ENCODE data around the gene NAAA. TPM values are rescaled to one million over a fixed set of nuclear protein-coding genes. Genes with fewer than 3 reads are reported as not detected.
A peak's percentile ranks its signal among the peaks of the same experiment; 100 is the strongest.

Gene NAAA
- total and polyA plus RNA-seq, 2 of the 4 experiments (the other 2 are of a cell fraction): 17.6 to 26.4 TPM

- Histone ChIP-seq H3K79me1 (ENCODE audit: low read depth in 1 of 2, low read length in 2 of 2) (no peaks in the 10 kb centered on the region), H3K14ac (replicated peaks; ENCODE audit: low read depth, low read length) (no peak overlapping the region), H3K27me3 (ENCODE audit: control insufficient read depth, insufficient read depth, low read length) (no peaks in the 10 kb centered on the region), H3K23ac (ENCODE audit: low read depth, low read length) (no peak overlapping the region), H3K9me1 (ENCODE audit: insufficient read depth, low read length) (peaks cover 16% of the 10 kb centered on the region; the same call in 1 of the 2 replicates), H4K5ac (ENCODE audit: low read depth, low read length) (no peak overlapping the region), H2AFZ (replicated peaks; ENCODE audit: low read length, poor library complexity) (no peak overlapping the region), H2AK9ac (replicated peaks; ENCODE audit: low read depth, low read length, poor library complexity) (no peak overlapping the region), H4K20me1 (ENCODE audit: insufficient read depth, low read length) (peaks cover 8% of the 10 kb centered on the region; the same call in 1 of the 2 replicates), H3K4me1 (ENCODE audit: control insufficient read depth, insufficient read depth, low read length) (peaks cover 12% of the 10 kb centered on the region), H3K18ac (ENCODE audit: low read depth, low read length) (no peak overlapping the region), H4K91ac (ENCODE audit: insufficient read depth, low read depth, low read length) (no peak overlapping the region), H2AK5ac (ENCODE audit: low read depth, low read length) (no peak overlapping the region), H3K36me3 (ENCODE audit: control insufficient read depth, insufficient read depth, low read length) (peaks cover 2% of the 10 kb centered on the region), H3K56ac (ENCODE audit: extremely low read depth, insufficient read depth, low read length) (no peak overlapping the region), H3K9ac (ENCODE audit: low read depth, low read length) (no peak overlapping the region), H4K8ac (ENCODE audit: low read depth in 2 of 2, low read length in 2 of 2) (no peak overlapping the region), H3K4me2 (ENCODE audit: low read depth, low read length) (no peak overlapping the region), H3K9me3 (ENCODE audit: control insufficient read depth, insufficient read depth, low read length) (no peaks in the 10 kb centered on the region), H3K4me3 (ENCODE audit: insufficient read depth, low read depth, low read length) (no peak overlapping the region), H2BK20ac (ENCODE audit: low read depth, low read length) (no peak overlapping the region), H2BK120ac (ENCODE audit: low read depth, low read length) (no peak overlapping the region), H2BK5ac (ENCODE audit: low read depth, low read length, poor library complexity, severe bottlenecking) (no peak overlapping the region), H3K27ac (ENCODE audit: insufficient read depth, low read length) (no peak overlapping the region), H2BK15ac (ENCODE audit: low read depth, low read length) (no peak overlapping the region), H3K4ac (ENCODE audit: low read depth, low read length) (no peak overlapping the region)
- CTCF ChIA-PET: no interaction called here
- no TSS peak for BruUV-seq (replicated peaks)
- WGBS, 2 experiments (ENCODE audit: extremely low coverage in 2 of 2, insufficient read length in 1 of 2): no CpG with 5 or more reads among the region's 3 CpGs
- DNase-seq (peak; percentile 20), ATAC-seq (ENCODE audit: low read depth) (no peak)
- intact Hi-C loops (cut with micrococcal nuclease) (loop anchor here (5.0 to 10.0 kb wide), 2 partner anchors 32 to 145 kb away; no protein-coding TSS in a partner anchor), dilution Hi-C loops (cut with HindIII; ENCODE audit: low sequenced_read_pairs, unreplicated experiment) (no loop called here), in situ Hi-C loops (cut with MboI; ENCODE audit: low sequenced_read_pairs) (no loop called here)
- TF ChIP-seq USF2 (IDR thresholded peaks at IDR 0.05; ENCODE audit: low read depth, low read length): no peak
- no peak for TF ChIP-seq MXI1 (IDR thresholded peaks at IDR 0.05; ENCODE audit: borderline replicate concordance, low read depth, low read length)
- TF ChIP-seq CEBPB (IDR thresholded peaks at IDR 0.05; ENCODE audit: low read depth, low read length): no peak
- no peak for TF ChIP-seq ELK1 (IDR thresholded peaks at IDR 0.05; ENCODE audit: borderline replicate concordance, low read depth, low read length)
- no peak for TF ChIP-seq RCOR1 (IDR thresholded peaks at IDR 0.05; ENCODE audit: insufficient replicate concordance, low read length)
- no peak for TF ChIP-seq POLR2A (IDR thresholded peaks at IDR 0.05; ENCODE audit: low read depth, low read length)
- TF ChIP-seq CTCF (conservative IDR thresholded peaks at IDR 0.05; ENCODE audit: low read depth, low read length): no peak
- no peak for TF ChIP-seq SMC3 (IDR thresholded peaks at IDR 0.05; ENCODE audit: low read depth, low read length)
- no peak for TF ChIP-seq RAD21 (IDR thresholded peaks at IDR 0.05; ENCODE audit: low read length)
- no peak for TF ChIP-seq MAFK (IDR thresholded peaks at IDR 0.05; ENCODE audit: low read depth, low read length)
- TF ChIP-seq NFE2L2 (IDR thresholded peaks at IDR 0.05; ENCODE audit: low read depth, low read length): no peak
- TF ChIP-seq RFX5 (IDR thresholded peaks at IDR 0.05; ENCODE audit: low read depth, low read length): no peak
- TF ChIP-seq CHD1 (IDR thresholded peaks at IDR 0.05; ENCODE audit: low read depth, low read length): no peak
- TF ChIP-seq FOS (IDR thresholded peaks at IDR 0.05; ENCODE audit: low read depth, low read length): no peak
- TF ChIP-seq MAZ (IDR thresholded peaks at IDR 0.05; ENCODE audit: borderline replicate concordance, low read depth, low read length): no peak
- TF ChIP-seq BHLHE40 (IDR thresholded peaks at IDR 0.05; ENCODE audit: low read depth, low read length): no peak
- POLR2A ChIA-PET (ENCODE audit: unreplicated experiment): no interaction called here
Measured at GRCh38 chr4:75919920-75920319, 20.9 kb downstream of the NAAA start.

All from IMR-90 (cell line).